CD14-positive monocyte (primary cell): ENCODE results near the gene HS6ST3. TPM values are rescaled to one million over a fixed set of nuclear protein-coding genes. Genes with fewer than 3 reads are reported as not detected.

ENCODE experiments used
- DNase-seq, 3 donors: peaks; one replicate each; pipeline ENCODE4 v3.0.0-alpha.2; 2011 to 2022
- H2AFZ ChIP-seq: 2 replicates; pipeline ENCODE4 v1.6.0; 2012; ENCODE audit warnings: mild to moderate bottlenecking, low read depth, low read length, inconsistent platforms; ENCODE audit not compliant: insufficient read depth, poor library complexity, severe bottlenecking
- H3K27ac ChIP-seq, 2 donors: 1 replicate in 1 of 2; 2 replicates in 1 of 2; pipeline ENCODE4 v1.5.1; 2012 to 2013; ENCODE audit warnings: low read length in 2 of 2, control low read depth in 1 of 2, inconsistent platforms in 1 of 2, low read depth in 1 of 2, mild to moderate bottlenecking in 1 of 2
- H3K27me3 ChIP-seq, 2 donors: one replicate each; pipeline versions ENCODE4 v1.6.0 to v1.6.1; 2011 to 2013; ENCODE audit warnings: low read length in 2 of 2; ENCODE audit not compliant: control insufficient read depth in 2 of 2, insufficient read depth in 2 of 2
- H3K36me3 ChIP-seq, 2 donors: replicated peaks in 1 of 2; 1 replicate in 1 of 2; 2 replicates in 1 of 2; pipeline versions ENCODE4 v1.5.1 to v1.6.1; 2012 to 2013; ENCODE audit warnings: low read length in 2 of 2, control low read depth in 1 of 2, inconsistent platforms in 1 of 2, mild to moderate bottlenecking in 1 of 2; ENCODE audit not compliant: insufficient read depth in 2 of 2, control insufficient read depth in 1 of 2
- H3K4me1 ChIP-seq, 2 donors: 1 replicate in 1 of 2; 2 replicates in 1 of 2; pipeline versions ENCODE4 v1.5.1 to v1.6.1; 2012 to 2013; ENCODE audit warnings: low read length in 2 of 2, control low read depth in 1 of 2, inconsistent platforms in 1 of 2, mild to moderate bottlenecking in 1 of 2, moderate library complexity in 1 of 2; ENCODE audit not compliant: insufficient read depth in 2 of 2, control insufficient read depth in 1 of 2
- H3K4me2 ChIP-seq: replicated peaks from 2 replicates; pipeline ENCODE3; 2012; ENCODE audit warnings: low read length, moderate library complexity, mild to moderate bottlenecking; ENCODE audit not compliant: poor library complexity, severe bottlenecking; ENCODE audit errors: extremely low read depth
- H3K4me3 ChIP-seq, 3 experiments: fragments of 200-600 bp in 1 of 3; sonication (generic) in 1 of 3; replicated peaks in 1 of 3; 1 replicate in 2 of 3; 2 replicates in 1 of 3; pipeline ENCODE4 v1.5.1; 2011 to 2013; ENCODE audit warnings: low read length in 3 of 3, mild to moderate bottlenecking in 3 of 3, control low read depth in 2 of 3, low read depth in 2 of 3, inconsistent platforms in 1 of 3, moderate library complexity in 1 of 3
- H3K79me2 ChIP-seq: 2 replicates; pipeline ENCODE4 v1.6.0; 2012; ENCODE audit warnings: mild to moderate bottlenecking, control low read depth, inconsistent platforms, low read length, moderate library complexity; ENCODE audit not compliant: insufficient read depth
- H3K9ac ChIP-seq: 2 replicates; pipeline ENCODE4 v1.6.0; 2017; ENCODE audit warnings: low read length, mild to moderate bottlenecking; ENCODE audit not compliant: insufficient read depth, poor library complexity, severe bottlenecking
- H3K9me3 ChIP-seq, 2 donors: replicated peaks in 1 of 2; 1 replicate in 1 of 2; 2 replicates in 1 of 2; pipeline versions ENCODE4 v1.5.1 to v1.6.1; 2012 to 2013; ENCODE audit warnings: low read length in 2 of 2, control low read depth in 1 of 2; ENCODE audit not compliant: control insufficient read depth in 1 of 2, insufficient read depth in 1 of 2
- H4K20me1 ChIP-seq: 2 replicates; pipeline ENCODE4 v1.6.0; 2012; ENCODE audit warnings: mild to moderate bottlenecking, low read length, control low read depth, moderate library complexity; ENCODE audit not compliant: insufficient read depth
- H3K27ac Mint-ChIP-seq, 7 donors: one replicate each; pipeline ENCODE4 v1.8.0; 2020; ENCODE audit warnings: mild to moderate bottlenecking in 7 of 7, mixed read lengths in 7 of 7, moderate library complexity in 6 of 7, inconsistent platforms in 2 of 7
- H3K27me3 Mint-ChIP-seq, 3 donors: one replicate each; pipeline ENCODE4 v1.8.0; 2021 to 2022; ENCODE audit warnings: low read depth in 3 of 3, mild to moderate bottlenecking in 3 of 3, mixed read lengths in 3 of 3, moderate library complexity in 3 of 3, inconsistent platforms in 1 of 3
- H3K36me3 Mint-ChIP-seq, 2 donors: one replicate each; pipeline ENCODE4 v1.8.0; 2020; ENCODE audit warnings: mixed read lengths in 2 of 2, inconsistent platforms in 1 of 2, mild to moderate bottlenecking in 1 of 2
- H3K4me1 Mint-ChIP-seq: one replicate; pipeline ENCODE4 v1.8.0; 2020; ENCODE audit warnings: mild to moderate bottlenecking, mixed read lengths
- H3K4me3 Mint-ChIP-seq, 2 donors: one replicate each; pipeline ENCODE4 v1.8.0; 2020; ENCODE audit warnings: mild to moderate bottlenecking in 2 of 2, mixed read lengths in 2 of 2, moderate library complexity in 1 of 2
- H3K9me3 Mint-ChIP-seq, 7 donors: one replicate each; pipeline ENCODE4 v1.8.0; 2020 to 2022; ENCODE audit warnings: mixed read lengths in 7 of 7, mild to moderate bottlenecking in 6 of 7, moderate library complexity in 6 of 7, inconsistent platforms in 2 of 7
- WGBS: methylation state at CpG from one replicate; pipeline ENCODE4 v1.1.5; 2013; ENCODE audit warnings: missing lambda C conversion rate; ENCODE audit not compliant: insufficient coverage; 5-methylcytosine and 5-hydroxymethylcytosine counted together
- intact Hi-C, 2 donors: fragments of 100-400 bp; cut with micrococcal nuclease; formaldehyde crosslinking; loops; one replicate each; pipeline versions ENCODE4 v1.15.0 to v1.15.1; 2023
- polyA plus RNA-seq, 3 donors: library from polyadenylated mRNA; depleted of rRNA in 1 of 3; unstranded in 2 of 3; stranded (reverse) in 1 of 3; fragments of 300-500 nt in 2 of 3; fragments of >200 nt in 1 of 3; fragmentation: Illumina TruSeq in 2 of 3; gene quantifications; 1 replicate in 2 of 3; 2 replicates in 1 of 3; pipeline ENCODE4 v1.2.3, GENCODE V29; 2012 to 2021
- TF ChIP-seq, protein P1 (sequence below): fragments of 200-600 bp; IDR thresholded peaks from one replicate; pipeline ENCODE4 v1.8.0; 2022; ENCODE audit warnings: antibody characterized with exemption, mild to moderate bottlenecking

The HS6ST3 gene
- polyA plus RNA-seq, 3 donors = not detected

- no peaks in the 10 kb centered on the region for H3K4me1 ChIP-seq
- no peak overlapping the region for H2AFZ ChIP-seq
- H3K4me2 ChIP-seq = no peak overlapping the region
- H3K9ac ChIP-seq = no peak overlapping the region
- H3K9me3 ChIP-seq = peaks cover 4 to 7% of the 10 kb centered on the region in 2 donors
- no peak overlapping the region for H3K4me3 Mint-ChIP-seq
- peaks cover 5 to 15% (median 9%) of the 10 kb centered on the region in 7 donors for H3K9me3 Mint-ChIP-seq
- H3K36me3 Mint-ChIP-seq = no peaks in the 10 kb centered on the region
- H3K27me3 Mint-ChIP-seq = no peaks in the 10 kb centered on the region
- H3K36me3 ChIP-seq = no peaks in the 10 kb centered on the region
- H3K27me3 ChIP-seq = no peaks in the 10 kb centered on the region
- no peaks in the 10 kb centered on the region for H3K79me2 ChIP-seq
- DNase-seq = no peak
- H3K27ac ChIP-seq = no peak overlapping the region
- WGBS = no CpG with 5 or more reads among the region's 2 CpGs
- no peak overlapping the region for H3K4me3 ChIP-seq
- no peak overlapping the region for H3K27ac Mint-ChIP-seq
- no peaks in the 10 kb centered on the region for H3K4me1 Mint-ChIP-seq
- intact Hi-C loops = no loop called here
- TF ChIP-seq, protein P1, sequence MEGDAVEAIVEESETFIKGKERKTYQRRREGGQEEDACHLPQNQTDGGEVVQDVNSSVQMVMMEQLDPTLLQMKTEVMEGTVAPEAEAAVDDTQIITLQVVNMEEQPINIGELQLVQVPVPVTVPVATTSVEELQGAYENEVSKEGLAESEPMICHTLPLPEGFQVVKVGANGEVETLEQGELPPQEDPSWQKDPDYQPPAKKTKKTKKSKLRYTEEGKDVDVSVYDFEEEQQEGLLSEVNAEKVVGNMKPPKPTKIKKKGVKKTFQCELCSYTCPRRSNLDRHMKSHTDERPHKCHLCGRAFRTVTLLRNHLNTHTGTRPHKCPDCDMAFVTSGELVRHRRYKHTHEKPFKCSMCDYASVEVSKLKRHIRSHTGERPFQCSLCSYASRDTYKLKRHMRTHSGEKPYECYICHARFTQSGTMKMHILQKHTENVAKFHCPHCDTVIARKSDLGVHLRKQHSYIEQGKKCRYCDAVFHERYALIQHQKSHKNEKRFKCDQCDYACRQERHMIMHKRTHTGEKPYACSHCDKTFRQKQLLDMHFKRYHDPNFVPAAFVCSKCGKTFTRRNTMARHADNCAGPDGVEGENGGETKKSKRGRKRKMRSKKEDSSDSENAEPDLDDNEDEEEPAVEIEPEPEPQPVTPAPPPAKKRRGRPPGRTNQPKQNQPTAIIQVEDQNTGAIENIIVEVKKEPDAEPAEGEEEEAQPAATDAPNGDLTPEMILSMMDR = no peak
- no peaks in the 10 kb centered on the region for H4K20me1 ChIP-seq
Measured at GRCh38 chr13:96525715-96526114, 435.8 kb downstream of the HS6ST3 start.

DNA sequence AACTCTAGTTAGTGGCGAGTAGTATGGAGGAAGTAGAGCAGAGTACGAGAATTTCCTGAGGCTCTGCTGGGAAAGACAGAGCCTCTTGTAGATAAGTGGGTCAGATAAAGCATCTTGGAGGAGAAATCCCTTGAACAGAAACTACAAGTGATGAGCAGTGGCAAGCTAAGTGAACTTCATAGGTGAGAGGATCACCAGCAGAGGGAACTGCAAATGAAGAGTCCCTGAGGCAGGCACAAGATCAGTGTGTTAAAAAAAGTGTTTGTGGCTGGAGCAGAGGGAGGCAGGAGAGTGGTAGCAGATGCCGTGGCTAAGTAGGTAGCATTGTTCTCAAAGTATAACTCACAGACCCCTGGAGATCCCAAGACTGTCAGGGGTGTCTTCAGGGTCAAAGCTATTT is 437.6 kb downstream of the HS6ST3 start:
- H3K4me1 Mint-ChIP-seq = no peaks in the 10 kb centered on the region
- no peak overlapping the region for H3K9ac ChIP-seq
- H3K79me2 ChIP-seq = no peaks in the 10 kb centered on the region
- H3K4me1 ChIP-seq = no peaks in the 10 kb centered on the region
- H3K9me3 Mint-ChIP-seq = peaks cover 5 to 18% (median 9%) of the 10 kb centered on the region in 7 donors
- H3K4me3 ChIP-seq = no peak overlapping the region
- no peaks in the 10 kb centered on the region for H4K20me1 ChIP-seq
- no peaks in the 10 kb centered on the region for H3K36me3 ChIP-seq
- no peak overlapping the region for H3K27ac ChIP-seq
- H3K4me3 Mint-ChIP-seq = no peak overlapping the region
- H3K27me3 Mint-ChIP-seq = no peaks in the 10 kb centered on the region
- no peak overlapping the region for H2AFZ ChIP-seq
- WGBS = 80% methylated on average over 1 of the region's 3 CpGs
- H3K27me3 ChIP-seq = no peaks in the 10 kb centered on the region
- peak overlapping the region in 1 of 7 donors; percentile 76 for H3K27ac Mint-ChIP-seq
- TF ChIP-seq, protein P1 = no peak
- H3K4me2 ChIP-seq = no peak overlapping the region
- peaks cover 4 to 10% of the 10 kb centered on the region in 2 donors for H3K9me3 ChIP-seq
- DNase-seq = no peak
- H3K36me3 Mint-ChIP-seq = no peaks in the 10 kb centered on the region
- intact Hi-C loops = no loop called here
